DMS79 (cell line): ENCODE data around the gene ADCY1.

Source experiments
- DNase-seq: peaks from one replicate; lab custom pipeline; 2025; lab: John Stamatoyannopoulos, UW

Gene ADCY1

DNA sequence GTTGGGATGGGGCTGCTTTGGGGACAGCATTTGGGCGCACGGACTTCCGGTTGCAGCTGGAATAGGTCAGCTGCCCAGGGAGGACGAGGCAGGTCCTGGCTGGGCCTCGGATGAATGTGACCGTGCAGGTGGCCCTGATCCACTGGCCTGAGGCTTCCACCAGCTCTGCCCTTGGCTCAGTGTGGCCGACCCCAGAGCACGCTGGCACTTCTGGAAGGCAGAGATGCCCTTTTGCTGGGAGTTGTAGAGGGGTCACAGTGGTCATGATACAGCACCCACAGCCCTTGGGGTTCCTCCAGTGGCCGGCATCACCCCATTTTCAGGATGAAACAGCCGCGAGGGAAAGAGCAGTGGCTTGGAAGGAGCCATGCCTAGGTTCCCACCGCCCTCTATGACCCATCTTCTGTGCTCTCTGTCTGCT is 19.0 kb downstream of the ADCY1 start:
- no peak for DNase-seq

DNA sequence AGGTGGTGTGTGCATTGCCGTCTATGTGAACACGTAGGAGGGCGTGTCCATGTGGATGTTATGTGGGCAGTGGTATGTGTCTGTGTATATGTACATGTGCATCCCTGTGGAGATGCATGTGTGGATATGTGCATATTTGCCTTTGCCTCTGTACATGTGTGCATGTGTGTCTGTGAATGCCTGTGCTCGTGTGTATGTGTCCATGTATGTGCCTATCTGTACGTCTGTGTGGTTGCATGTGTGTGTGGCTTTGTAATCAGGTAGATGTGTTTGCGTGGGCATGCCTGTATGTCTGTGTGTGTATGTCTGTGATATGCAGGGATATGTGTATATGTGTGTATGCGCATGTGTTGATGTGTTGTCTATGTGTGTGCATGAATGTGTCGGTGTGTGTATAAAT is 19.7 kb downstream of the ADCY1 start:
- DNase-seq: no peak

DNA sequence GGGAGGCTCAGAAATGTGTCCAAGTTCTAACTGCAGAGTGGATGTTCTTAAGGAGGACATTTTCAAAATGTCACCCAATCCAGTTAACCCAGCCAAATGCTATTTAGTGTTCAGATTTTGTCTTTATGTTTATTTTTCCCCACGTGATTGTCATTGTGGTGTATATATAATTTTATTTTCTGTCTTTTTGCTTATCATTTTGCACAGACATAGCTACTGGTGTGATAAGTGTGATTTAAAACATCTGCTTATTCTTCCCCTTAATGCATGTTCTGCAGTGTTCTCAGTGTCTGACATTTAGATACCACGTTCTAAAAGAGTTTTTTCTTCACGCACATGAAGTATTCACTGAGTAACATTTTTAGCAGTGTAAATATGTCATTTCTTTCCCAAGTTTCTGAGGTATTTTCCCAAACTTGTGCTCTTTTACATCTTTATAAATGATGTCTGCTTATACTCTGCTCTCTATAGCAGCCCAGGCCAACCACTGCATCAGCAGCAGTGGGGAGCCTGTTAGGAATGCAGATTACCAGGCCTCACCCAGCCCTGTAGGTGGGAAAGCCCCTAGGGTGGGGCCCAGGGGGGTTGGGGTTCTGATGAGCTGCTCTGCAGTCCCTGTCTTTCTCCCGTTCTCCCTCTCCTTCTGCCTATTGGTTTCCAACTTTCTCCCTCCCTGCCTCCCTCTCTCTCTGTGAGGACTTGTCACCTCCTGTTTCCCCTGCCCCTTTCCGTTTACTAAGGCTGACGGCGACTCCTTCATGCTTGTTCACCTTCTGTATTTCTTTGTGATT is 20.8 kb downstream of the ADCY1 start:
- DNase-seq: no peak

DNA sequence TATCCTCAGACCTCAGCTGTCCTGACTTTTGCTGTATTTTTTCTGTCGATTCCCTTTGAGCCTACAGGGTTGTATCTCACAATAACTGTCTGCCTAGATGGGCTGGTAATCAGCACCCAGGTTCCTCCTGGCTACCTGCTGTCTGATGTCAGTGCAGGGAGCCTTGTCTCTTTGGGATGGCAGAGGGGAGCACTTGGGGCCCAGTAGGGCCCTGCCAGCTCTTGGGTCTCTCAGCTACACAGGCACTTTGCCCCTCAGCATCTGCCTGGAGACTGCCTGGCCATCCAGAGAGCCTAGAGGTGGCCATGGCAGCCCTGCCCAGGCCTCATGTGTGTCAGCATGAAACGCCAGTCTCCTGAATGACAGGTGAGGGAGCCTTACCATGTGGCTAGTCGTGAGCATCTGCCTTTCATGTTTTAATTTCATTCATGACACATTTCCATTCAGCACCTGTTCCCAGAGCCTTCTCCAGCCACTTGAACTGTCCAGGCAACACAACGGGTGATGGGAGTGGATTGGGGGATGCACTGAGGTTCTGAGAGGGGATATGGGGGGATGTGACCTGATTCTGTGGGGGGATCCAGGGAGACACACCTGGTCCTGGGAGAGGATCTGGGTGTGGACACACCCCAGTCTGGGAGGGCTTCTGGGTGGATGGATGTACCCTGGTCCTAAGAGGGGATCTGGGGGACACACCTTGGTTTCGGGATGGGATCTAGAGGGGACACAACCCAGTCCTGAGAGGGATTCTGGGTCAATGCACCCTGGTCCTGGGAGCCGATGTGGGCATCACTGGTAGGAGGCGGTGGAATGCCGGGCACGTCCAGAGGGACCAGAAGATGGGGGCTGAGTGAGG is 21.9 kb downstream of the ADCY1 start:
- no peak for DNase-seq

DNA sequence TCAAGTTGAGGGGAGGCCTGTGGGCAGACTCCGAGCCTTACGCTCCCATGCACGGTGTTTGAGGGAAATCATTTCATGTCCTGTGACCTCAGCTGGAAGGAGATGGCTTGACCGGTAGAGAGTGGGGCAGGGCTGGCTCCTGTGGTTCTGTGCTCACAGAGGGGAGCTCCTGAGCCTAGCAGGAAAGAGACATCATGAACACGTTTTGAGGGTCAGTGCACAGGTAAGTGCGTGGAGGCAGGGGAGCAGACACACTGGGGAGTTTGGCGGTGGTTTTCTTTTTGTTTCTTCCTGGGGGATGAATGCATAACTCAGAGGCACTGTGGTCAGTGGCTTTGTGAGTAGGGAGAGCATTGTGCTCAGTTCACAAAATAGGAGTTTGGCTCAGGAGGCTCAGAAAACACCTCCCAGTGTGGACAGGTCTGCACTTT is 22.5 kb downstream of the ADCY1 start:
- DNase-seq: no peak

DNA sequence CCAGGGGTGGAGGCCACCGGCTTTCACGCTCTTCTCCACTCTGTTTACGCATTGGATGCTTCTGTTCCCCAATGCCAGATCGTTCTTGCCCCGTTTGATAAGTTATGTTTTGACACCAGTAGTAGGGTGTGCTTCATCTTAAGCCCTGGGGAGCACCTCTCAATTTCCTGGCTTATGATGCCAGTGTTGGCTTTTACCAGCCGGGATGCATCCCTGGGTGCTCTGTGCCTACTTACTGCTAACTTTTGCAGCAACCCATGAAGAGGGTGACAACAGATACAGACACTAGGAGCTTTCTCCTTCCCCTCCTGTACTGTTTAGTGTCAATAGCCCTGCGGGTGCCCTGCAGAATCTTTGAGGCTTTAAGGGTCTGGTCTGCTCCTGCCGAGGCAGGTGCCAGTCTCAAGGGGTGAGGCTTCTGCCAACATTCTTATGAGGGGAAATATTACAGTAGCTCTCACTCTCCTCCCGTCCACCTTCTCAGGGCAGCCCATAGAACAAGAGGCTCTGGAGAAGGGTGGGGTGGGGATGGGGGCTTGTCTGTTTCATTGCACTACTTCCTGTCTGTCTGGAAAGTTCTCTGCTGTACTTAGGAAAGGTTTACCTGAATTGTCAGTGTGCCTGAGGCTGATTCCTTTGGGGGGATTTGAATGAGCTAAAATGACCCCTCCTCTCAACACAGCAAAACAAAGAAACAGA is 23.3 kb downstream of the ADCY1 start:
- no peak for DNase-seq

DNA sequence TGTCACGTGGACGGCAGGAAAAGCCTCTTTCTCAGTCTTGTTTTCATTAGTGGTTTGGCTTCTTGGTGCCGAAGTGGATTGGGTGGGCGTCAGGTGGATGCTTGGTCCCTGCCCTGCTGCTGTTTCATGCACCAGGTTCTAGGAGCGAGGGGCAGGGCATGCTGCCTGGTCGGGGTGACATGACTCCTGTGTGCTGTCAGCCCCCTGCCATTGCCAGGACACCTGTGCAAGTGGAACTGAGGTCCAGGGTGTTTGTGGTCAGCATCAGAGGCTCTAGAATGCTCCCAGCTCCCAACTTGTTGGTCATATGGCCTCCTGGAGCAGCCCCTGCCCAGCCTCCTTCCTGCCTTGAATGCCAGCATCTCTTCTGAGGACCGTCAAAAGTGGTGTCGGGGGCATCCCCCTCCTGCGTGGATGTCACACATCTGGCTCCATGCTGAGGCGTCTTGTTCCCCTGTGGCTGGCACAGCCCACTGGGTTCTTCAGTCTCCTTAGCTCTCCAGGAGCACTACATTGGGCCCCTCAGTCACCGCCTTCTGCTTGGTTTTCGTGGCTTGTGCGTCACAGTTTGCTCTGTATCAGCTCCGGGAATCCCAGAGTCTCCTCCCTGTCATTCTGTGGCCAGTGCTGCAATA is 24.8 kb downstream of the ADCY1 start:
- DNase-seq: no peak

DNA sequence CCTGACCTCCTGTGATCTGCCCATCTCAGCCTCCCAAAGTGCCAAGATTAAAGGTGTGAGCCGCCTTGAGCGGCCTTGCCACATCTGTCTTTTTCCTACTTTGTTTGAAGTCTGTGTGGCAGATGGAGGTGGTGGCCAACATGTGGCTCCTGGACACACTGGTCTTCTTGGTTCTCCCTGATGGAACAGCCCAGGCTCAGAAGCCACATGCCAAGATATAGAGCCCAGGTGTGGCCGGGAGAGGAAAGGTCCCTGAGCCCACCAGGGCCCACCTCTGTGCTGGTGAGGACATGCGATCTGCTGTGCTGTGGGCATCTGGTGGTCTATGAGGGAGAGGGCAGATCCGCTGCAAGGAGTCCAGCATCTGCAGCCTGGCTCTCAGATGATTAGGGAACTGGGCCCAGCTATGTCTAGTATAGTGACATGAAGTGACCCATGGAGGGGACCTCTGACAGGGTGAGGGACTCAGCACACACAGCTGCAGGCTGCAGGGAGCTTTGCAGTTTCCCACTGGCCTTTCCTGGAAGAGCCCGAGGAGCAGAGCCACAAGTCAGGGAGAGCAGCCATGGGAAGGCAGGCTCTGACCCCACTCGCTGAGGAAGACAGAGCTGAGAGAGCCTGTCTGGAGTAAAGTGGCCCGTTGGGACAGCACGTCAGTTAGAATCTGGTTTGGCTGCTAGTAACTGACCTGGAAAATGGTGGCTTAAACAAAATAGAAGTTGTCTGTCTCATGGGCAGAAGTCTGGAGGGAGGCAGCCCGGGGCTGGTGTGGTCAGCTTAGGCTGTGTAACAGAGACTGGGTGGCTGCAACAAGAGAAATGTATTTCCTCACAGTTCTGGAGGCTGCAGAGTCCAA is 25.9 kb downstream of the ADCY1 start:
- no peak for DNase-seq

DNA sequence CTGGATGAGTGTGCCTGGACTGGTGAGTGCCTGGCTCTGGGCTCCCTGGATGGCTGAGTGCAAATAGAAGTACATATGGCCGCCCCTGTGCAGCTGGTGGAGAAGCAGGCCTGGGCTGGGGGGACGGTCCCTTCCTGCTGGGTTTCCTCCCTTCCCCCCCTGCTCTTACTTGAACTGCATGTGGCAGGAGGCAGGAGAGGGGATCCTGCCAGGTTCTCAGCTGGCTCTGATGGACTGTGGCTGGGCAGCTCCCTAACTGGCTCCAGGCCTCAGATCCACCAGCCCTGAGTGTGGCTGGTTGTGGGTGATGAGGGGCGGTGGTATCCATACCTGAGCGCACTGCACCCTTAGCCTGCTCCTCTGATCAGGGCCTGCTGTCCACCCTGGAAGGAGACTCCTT is 26.9 kb downstream of the ADCY1 start:
- no peak for DNase-seq

DNA sequence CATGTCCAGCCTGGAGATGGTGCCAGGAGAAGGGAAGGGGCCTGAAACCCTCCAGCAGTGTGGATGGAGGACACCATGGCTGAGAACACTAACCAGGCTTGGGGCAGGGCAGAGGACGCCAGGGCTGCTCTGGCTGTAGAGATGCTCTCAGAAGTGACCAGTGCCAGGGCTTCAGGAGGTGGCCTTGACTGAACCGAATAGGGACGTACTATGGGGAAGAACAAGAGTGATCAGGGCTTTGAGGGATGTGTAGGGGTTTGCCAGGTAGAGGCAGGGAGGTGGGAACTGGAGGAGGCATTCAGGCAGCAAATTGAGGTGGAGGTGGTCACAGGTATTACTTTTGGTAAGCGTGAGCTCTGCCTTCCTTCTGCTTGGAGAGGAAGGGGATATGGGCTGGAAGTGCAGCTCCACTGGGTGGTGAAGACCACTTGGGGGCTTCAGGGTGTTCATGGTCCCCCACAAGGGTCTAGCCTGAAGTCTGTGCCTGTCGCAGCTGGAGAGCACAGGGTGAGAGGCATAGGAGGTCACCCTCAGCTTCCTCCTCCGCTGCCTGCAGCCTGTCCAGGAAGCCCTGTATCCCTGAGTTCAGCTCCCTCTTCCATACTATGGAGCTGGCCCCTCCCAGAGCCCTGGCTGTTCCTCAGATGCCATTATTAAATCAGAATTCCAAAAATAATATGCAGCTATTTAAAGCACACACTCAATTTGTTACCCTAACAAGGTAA is 27.8 kb downstream of the ADCY1 start:
- DNase-seq: no peak

DNA sequence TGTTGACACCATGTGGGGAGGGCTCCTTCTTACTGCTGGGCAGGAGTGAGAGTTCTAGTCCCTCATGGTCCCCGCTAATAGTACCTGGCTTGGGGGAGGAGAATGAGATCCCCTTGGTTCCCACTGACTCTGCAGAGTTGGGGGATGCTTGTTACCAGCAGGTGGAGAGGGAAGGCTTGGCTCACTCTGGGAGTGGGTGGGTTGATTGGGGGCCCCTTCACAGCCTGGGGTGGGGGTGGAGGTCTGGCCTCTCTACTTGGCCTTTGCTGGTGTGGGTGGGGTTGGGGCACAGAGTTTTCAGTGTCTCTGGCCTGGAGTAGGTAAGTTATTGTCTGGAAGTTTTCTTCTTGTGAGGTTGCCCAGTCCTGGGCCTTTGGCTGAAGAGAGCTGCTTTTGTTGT is 31.9 kb downstream of the ADCY1 start:
- no peak for DNase-seq

DNA sequence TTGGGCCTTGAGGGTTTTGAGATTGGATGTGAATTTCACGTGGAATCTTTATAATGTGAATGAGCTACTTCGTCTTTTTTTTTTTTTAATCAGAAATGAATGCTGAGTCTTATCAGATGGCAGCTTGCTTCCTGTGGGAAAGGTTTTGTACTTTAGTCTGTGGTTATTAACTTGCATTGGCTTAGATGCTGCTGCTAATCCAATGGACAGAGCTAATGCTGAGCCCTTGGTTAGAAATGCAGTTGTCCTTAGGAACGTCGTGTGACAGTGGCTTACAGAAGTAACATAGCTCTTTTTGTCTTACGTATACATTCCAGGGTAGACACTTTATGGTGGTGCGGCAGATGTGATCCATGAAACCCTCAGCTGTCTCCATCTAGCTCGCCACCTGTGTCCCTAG is 32.8 kb downstream of the ADCY1 start:
- no peak for DNase-seq

DNA sequence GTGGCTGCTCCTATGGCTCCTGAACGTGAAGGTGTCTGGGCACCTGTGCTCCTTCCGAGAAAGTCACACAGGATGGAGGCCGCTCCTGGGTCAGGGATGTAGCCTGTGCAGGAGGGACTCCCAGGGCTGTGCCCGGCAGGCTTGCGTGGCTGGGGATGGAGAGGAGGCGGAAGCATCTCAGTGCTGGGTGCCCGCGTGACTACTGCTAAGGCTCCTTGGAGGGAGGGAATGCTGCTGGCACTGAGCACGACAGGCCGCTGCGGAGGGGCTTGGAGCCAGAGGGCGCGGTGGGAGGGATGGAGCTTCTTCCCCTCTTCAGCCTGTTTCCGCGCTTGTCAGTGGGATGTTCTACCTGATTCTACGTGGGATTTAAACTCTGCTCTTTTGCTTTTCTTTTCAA is 35.0 kb downstream of the ADCY1 start:
- DNase-seq: no peak

DNA sequence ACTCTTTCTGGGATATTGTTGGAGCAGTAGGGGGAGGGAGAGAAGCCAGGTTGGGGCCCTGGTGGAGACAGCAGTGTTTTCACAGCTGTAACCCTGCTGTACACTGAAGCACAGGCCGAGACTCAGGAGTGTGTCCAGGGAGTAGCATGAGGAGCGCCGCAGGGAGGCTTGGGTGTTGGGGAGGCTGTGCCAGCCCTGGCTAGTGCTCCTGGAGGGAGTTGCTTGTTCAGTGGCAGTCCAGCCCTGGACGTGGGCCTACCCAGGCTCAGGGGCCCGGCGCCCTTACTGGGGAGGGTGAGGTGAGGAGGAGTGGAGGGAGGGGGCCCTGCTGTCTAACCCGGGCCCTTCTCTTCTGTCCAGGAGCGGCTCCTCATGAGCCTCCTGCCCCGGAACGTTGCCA is 35.9 kb downstream of the ADCY1 start:
- DNase-seq: no peak

DNA sequence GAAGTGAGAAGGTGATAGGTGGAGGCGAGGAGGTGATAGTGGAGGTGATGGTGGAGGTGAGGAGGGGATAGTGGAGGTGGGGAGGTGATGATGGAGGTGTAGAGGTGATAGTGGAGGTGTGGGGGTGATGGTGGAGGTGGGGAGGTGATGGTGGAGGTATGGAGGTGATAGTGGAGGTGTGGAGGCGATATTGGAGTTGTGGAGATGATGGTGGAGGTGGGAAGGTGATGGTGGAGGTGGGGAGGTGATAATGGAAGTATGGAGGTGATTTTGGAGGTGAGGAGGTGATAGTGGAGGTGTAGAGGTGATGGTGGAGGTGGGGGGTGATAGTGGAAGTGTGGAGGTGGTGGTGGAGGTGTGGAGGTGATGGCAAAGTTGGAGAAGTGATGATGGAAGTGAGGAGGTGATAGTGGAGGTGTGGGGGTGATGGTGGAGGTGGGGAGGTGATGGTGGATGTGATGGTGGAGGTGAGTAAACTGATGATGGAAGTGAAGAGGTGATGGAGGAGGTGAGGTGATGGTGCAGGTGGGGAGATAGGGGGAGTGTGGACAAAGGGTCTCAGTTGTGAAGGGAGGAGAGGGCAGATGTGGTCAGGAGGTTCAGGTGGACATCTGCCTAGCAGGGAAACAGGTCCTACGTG is 36.6 kb downstream of the ADCY1 start:
- no peak for DNase-seq

DNA sequence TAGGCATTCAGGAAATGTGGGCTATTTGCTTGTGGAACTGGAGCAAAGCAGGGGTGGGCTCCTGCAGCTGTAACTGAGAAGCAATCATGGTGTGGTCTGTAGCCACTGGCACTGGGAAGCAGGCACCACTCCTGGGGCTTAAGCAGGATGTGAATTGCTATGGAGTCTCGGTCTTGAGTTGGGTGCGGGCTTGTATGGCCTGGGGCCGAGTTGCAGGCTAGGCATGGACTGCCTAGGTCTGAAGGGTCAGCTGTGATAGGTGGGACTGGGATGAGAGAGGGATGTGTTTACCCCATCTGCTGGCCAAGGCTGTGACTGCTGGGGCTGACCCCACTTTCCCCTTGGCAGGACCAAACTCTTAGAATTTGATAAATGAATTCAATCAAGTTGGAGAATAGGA is 43.0 kb downstream of the ADCY1 start:
- DNase-seq: no peak

DNA sequence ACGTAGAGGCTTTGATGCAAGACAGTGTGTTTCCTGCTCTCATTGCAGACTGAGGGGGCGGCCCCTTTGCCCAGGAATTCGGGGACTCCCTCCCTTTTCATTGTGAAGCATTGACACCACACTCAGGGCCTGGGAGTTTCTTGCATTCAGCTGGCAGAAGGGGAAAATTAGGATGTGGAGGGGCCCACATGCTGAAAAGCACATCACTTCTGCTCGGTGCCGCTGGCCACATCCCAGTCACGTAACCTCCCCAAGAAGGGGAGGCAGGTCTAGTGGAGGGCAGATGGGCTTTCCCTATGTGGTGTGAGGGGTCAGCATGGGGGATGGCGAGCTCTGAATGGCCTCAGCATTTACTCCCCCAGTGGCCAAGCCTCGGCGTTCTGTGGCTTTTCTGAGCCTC is 47.9 kb downstream of the ADCY1 start:
- DNase-seq: no peak

DNA sequence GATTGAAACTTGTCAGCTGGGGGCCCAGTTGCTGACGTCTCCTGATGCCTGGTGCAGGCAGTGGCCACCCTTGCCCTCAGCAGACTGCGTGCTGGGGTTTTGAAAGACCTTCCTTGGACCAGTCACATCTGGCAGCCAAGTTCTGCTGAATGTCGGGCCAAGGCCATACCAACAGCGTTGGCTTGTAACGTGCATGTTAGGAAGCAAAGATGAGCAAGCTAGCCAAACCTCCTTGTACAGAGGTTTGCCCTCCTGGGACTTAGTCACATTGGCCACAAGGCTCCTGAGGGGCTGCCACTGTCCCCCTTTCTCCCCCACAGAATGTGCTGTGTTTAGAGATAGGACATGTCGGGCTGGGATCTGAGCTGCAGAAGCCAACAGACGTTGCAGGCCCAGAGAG is 49.0 kb downstream of the ADCY1 start:
- no peak for DNase-seq

DNA sequence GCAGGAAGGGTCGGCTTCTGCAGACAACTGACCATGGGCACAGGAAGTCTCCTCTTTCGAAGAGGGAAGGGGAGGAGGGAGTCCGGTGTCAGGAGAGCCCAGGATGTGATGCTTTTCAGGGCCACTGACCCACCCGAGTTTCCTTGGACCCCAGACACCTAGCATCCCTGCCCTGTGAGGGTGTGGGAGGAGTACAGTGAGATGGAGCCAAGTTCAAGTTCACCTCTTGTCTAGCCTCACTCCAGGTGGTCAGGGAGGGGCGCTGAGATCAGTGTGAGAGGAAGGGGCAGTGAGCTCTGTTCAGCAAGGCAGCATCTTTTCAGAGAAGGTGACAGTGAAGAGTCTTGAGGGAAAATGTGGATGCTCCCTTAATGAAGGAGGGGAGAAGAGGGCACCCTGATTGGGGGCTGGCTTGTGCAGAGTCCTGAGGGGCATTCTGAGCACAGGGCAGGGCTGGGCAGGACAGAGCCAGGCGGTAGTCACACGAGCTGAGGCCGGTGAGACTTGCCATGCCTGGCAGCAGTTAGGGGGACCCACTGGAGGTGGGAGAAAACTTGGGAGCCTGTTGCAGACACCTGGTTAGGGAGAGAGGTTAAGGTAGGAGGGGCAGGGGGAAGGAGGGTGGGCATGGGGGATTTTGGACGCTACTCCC is 49.7 kb downstream of the ADCY1 start:
- DNase-seq: no peak

DNA sequence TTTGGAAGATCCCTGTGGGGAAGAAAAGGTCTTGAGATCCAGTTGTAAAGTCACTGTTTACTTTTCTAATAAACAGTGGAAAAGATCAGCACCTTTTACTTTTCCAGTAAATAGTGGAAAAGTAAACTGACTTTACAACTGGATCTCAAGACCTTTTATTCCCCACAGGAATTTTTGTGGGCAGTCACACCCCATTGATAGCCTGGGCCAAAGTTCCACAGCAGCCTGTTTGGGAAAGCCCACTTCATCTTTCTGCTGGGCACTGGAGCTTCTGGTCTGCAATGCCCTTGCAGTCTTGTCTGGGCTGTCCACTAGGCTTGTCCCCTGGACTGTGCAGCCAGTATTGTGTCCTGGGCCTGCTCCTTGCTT is 50.2 kb downstream of the ADCY1 start:
- no peak for DNase-seq
